ENCODE results near the gene SCYL1.

The SCYL1 gene

GRCh38 chr11:65551572-65552387 is 26.9 kb downstream of the SCYL1 start:
- H3K4me1 ChIP-seq (ENCODE audit: control insufficient read depth, insufficient read depth, low read length, poor library complexity, severe bottlenecking): peaks cover 20% of the 10 kb centered on the region
- no peaks in the 10 kb centered on the region for H3K9me3 ChIP-seq (ENCODE audit: control insufficient read depth, low read length)
- no peaks in the 10 kb centered on the region for H3K36me3 ChIP-seq (ENCODE audit: control insufficient read depth, insufficient read depth, low read length)
- no peak overlapping the region for H3K27ac ChIP-seq (ENCODE audit: low read depth, low read length, severe bottlenecking)
- 65 to 67% methylated on average over 16 to 17 of the region's 17 CpGs for WGBS, 2 experiments (ENCODE audit: insufficient coverage in 2 of 2)
- no peak overlapping the region for H3K4me3 ChIP-seq (ENCODE audit: extremely low read depth, insufficient read depth, low read length, poor library complexity, severe bottlenecking)

- no peaks in the 10 kb centered on the region for H3K36me3 ChIP-seq (ENCODE audit: control insufficient read depth, insufficient read depth, low read length)
- 80 to 88% methylated on average over 6 to 9 of the region's 9 CpGs for WGBS, 2 experiments (ENCODE audit: insufficient coverage in 2 of 2)
Observed at GRCh38 chr11:65552388-65552951, 27.6 kb downstream of the SCYL1 start.

GRCh38 chr11:65553301-65554001 is 28.6 kb downstream of the SCYL1 start:
- Histone ChIP-seq H3K4me1 (ENCODE audit: control insufficient read depth, insufficient read depth, low read length, poor library complexity, severe bottlenecking) (peaks cover 28% of the 10 kb centered on the region), H3K9me3 (ENCODE audit: control insufficient read depth, low read length) (no peaks in the 10 kb centered on the region), H3K36me3 (ENCODE audit: control insufficient read depth, insufficient read depth, low read length) (no peaks in the 10 kb centered on the region), H3K4me3 (ENCODE audit: extremely low read depth, insufficient read depth, low read length, poor library complexity, severe bottlenecking) (no peak overlapping the region), H3K27ac (ENCODE audit: low read depth, low read length, severe bottlenecking) (no peak overlapping the region)
- WGBS, 2 experiments (ENCODE audit: insufficient coverage in 2 of 2): 23 to 37% methylated on average over 29 to 31 of the region's 37 CpGs

More at GRCh38 chr11:65552388-65552951, 27.6 kb downstream of the SCYL1 start:
- no peaks in the 10 kb centered on the region for H3K9me3 ChIP-seq (ENCODE audit: control insufficient read depth, low read length)
- H3K4me3 ChIP-seq (ENCODE audit: extremely low read depth, insufficient read depth, low read length, poor library complexity, severe bottlenecking): no peak overlapping the region
- peaks cover 26% of the 10 kb centered on the region for H3K4me1 ChIP-seq (ENCODE audit: control insufficient read depth, insufficient read depth, low read length, poor library complexity, severe bottlenecking)
- no peak overlapping the region for H3K27ac ChIP-seq (ENCODE audit: low read depth, low read length, severe bottlenecking)

- Histone ChIP-seq H3K27ac (ENCODE audit: low read depth, low read length, severe bottlenecking) (no peak overlapping the region), H3K4me1 (ENCODE audit: control insufficient read depth, insufficient read depth, low read length, poor library complexity, severe bottlenecking) (peaks cover 35% of the 10 kb centered on the region), H3K36me3 (ENCODE audit: control insufficient read depth, insufficient read depth, low read length) (no peaks in the 10 kb centered on the region), H3K9me3 (ENCODE audit: control insufficient read depth, low read length) (no peaks in the 10 kb centered on the region), H3K4me3 (ENCODE audit: extremely low read depth, insufficient read depth, low read length, poor library complexity, severe bottlenecking) (no peak overlapping the region)
- 87 to 90% methylated on average over 20 to 22 of the region's 27 CpGs for WGBS, 2 experiments (ENCODE audit: insufficient coverage in 2 of 2)
Observed at GRCh38 chr11:65554057-65554818, 29.4 kb downstream of the SCYL1 start.

- Histone ChIP-seq H3K36me3 (ENCODE audit: control insufficient read depth, insufficient read depth, low read length) (no peaks in the 10 kb centered on the region), H3K4me1 (ENCODE audit: control insufficient read depth, insufficient read depth, low read length, poor library complexity, severe bottlenecking) (peaks cover 42% of the 10 kb centered on the region), H3K9me3 (ENCODE audit: control insufficient read depth, low read length) (no peaks in the 10 kb centered on the region), H3K4me3 (ENCODE audit: extremely low read depth, insufficient read depth, low read length, poor library complexity, severe bottlenecking) (no peak overlapping the region), H3K27ac (ENCODE audit: low read depth, low read length, severe bottlenecking) (no peak overlapping the region)
- 84 to 98% methylated on average over 4 of the region's 4 CpGs for WGBS, 2 experiments (ENCODE audit: insufficient coverage in 2 of 2)
Observed at GRCh38 chr11:65554842-65555430, 30.1 kb downstream of the SCYL1 start.

- Histone ChIP-seq H3K4me1 (ENCODE audit: control insufficient read depth, insufficient read depth, low read length, poor library complexity, severe bottlenecking) (peaks cover 50% of the 10 kb centered on the region), H3K4me3 (ENCODE audit: extremely low read depth, insufficient read depth, low read length, poor library complexity, severe bottlenecking) (no peak overlapping the region), H3K27ac (ENCODE audit: low read depth, low read length, severe bottlenecking) (no peak overlapping the region), H3K9me3 (ENCODE audit: control insufficient read depth, low read length) (no peaks in the 10 kb centered on the region), H3K36me3 (ENCODE audit: control insufficient read depth, insufficient read depth, low read length) (no peaks in the 10 kb centered on the region)
- WGBS, 2 experiments (ENCODE audit: insufficient coverage in 2 of 2): 71 to 90% methylated on average over 3 to 4 of the region's 6 CpGs
Observed at GRCh38 chr11:65555693-65556231, 30.9 kb downstream of the SCYL1 start.

GRCh38 chr11:65556470-65557279 is 31.8 kb downstream of the SCYL1 start:
- Histone ChIP-seq H3K27ac (ENCODE audit: low read depth, low read length, severe bottlenecking) (no peak overlapping the region), H3K9me3 (ENCODE audit: control insufficient read depth, low read length) (no peaks in the 10 kb centered on the region), H3K4me1 (ENCODE audit: control insufficient read depth, insufficient read depth, low read length, poor library complexity, severe bottlenecking) (peaks cover 59% of the 10 kb centered on the region), H3K36me3 (ENCODE audit: control insufficient read depth, insufficient read depth, low read length) (no peaks in the 10 kb centered on the region), H3K4me3 (ENCODE audit: extremely low read depth, insufficient read depth, low read length, poor library complexity, severe bottlenecking) (peak overlapping the region; percentile 24)
- 88 to 92% methylated on average over 11 of the region's 12 CpGs for WGBS, 2 experiments (ENCODE audit: insufficient coverage in 2 of 2)

- H3K4me1 ChIP-seq (ENCODE audit: control insufficient read depth, insufficient read depth, low read length, poor library complexity, severe bottlenecking): peaks cover 59% of the 10 kb centered on the region
- WGBS, 2 experiments (ENCODE audit: insufficient coverage in 2 of 2): 9 to 18% methylated on average over 25 to 35 of the region's 47 CpGs
Observed at GRCh38 chr11:65557280-65558001, 32.6 kb downstream of the SCYL1 start.

More at GRCh38 chr11:65557280-65558001, 32.6 kb downstream of the SCYL1 start:
- no peaks in the 10 kb centered on the region for H3K36me3 ChIP-seq (ENCODE audit: control insufficient read depth, insufficient read depth, low read length)
- peak overlapping the region; percentile 10 for H3K27ac ChIP-seq (ENCODE audit: low read depth, low read length, severe bottlenecking)
- peak overlapping the region; percentile 44 for H3K4me3 ChIP-seq (ENCODE audit: extremely low read depth, insufficient read depth, low read length, poor library complexity, severe bottlenecking)
- no peaks in the 10 kb centered on the region for H3K9me3 ChIP-seq (ENCODE audit: control insufficient read depth, low read length)

All from mesodermal cell (in vitro differentiated cells).